CD4-positive, alpha-beta T cell treated with Interleukin-21 for 1 hour (primary cell): ENCODE results near the gene MACROH2A2.
"Not testable (repeated sequence)": the region's sequence is repeated elsewhere in the genome, so short reads cannot be mapped to it uniquely, and the experiment has no call there.

Experiments used
- DNase-seq: peaks from one replicate; pipeline ENCODE4 v3.0.0-alpha.2; 2020

MACROH2A2 gene

GRCh38 chr10:70132098-70133029 lies 79.7 kb downstream of the MACROH2A2 start, which contains the start of gene AIFM2:
Gene AIFM2 (minus strand): TSS chr10:70132825. CDS start chr10:70124084, 8,741 bp downstream.
- DNase-seq = peak; percentile 30

- no peak for DNase-seq
Measured at GRCh38 chr10:70135046-70135445, 82.4 kb downstream of the MACROH2A2 start.

GRCh38 chr10:70135684-70136083 lies 83.0 kb downstream of the MACROH2A2 start:
- DNase-seq = no peak

DNA sequence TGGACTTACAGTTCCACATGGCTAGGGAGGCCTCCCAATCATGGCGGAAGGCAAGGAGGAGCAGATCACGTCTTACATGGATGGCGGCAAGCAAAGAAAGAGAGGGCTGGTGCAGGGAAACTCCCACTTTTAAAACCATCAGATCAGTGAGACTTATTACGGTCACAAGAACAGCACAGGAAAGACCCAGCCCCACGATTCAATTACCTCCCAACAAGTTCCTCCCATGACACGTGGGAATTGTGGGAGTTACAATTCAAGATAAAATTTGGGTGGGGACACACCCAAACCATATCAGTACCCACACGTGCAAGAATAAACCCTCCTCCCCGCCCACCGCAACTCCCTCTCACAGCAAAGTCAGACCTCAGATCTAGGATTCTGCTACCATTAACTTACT lies 84.5 kb downstream of the MACROH2A2 start:
- no peak for DNase-seq

DNA sequence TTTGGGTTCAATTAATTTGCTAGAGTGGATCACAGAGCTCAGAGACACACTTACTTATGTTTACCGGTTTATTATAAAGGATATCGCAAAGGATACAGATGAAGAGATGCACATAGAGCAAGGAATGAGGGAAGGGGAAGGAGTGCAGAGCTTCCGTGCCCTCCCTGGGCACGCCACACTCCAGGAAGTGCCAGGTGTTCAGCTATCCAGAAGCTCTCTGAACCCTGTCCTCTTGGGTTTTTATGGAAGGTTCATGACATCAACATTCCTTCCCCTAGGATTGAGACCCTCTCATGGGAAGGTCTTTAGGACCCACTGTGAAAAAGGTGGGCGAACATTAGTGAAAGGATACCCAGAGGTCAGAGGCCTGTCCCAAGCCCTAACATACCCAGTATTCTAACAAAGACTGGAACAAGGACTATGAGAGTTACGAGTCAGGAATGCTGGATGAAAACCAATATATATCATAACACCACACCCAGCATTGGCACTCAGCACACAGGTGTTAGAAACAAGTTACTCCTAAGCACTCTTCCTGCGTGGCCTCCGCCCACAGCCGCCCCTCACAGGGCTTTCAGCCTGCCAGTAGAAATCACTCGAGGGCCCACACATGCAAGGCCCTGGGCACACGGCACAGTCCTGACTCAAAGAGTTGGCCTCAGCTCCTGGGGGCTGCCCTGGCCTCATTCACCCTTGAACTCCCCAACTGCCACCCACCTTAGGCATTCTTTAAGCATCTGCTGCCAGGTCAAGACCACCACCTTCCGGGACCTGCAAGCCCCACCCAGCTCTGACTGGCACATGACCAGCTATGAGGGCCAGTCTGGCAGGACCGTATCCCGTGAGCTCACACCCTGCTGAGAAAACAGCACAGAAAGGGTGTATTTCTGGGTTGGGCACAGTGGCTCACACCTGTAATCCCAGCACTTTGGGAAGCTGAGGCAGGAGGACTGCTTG lies 85.6 kb downstream of the MACROH2A2 start:
- DNase-seq = no peak

DNA sequence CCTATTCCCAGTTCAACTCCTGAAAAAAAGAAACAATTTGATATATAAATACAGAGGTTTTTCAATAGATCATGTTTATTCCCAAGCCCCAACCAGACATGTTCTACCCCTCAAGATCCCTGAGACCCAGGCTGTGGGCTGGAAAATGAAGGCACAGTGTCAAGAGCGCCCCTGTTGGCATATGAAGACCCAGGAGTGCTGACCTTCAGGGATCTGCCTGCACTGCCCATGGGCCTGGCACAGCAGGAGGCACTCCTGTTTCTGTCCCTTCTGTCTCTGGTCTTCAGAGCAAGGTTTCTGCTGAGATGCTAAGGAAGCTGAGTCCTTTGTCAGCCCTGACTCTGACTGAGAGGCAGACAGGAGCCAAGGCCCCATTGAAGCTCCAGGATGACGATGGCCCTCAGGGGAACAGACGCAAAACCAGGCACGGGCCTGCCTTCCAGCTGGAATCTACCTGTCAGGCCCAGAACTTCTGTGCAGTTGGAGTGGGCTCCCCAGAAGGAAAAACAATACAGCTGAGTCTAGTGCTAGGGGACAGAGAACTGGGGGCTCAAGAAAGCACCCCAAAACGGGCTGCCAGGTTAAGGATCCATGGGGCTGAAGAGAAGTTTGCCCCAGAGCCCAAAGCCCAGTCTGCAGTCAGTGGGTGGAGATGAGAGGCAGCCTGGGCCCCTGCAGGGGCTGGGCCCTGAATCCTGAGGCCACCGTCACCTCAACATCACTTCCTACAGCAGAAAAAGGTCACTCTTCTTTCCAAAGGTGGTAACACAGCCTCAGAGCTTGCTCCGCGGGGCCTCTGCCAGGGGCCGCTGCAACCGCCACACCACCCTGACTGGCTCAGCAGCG lies 86.7 kb downstream of the MACROH2A2 start:
- no peak for DNase-seq

GRCh38 chr10:70139997-70140250 lies 87.3 kb downstream of the MACROH2A2 start:
- DNase-seq = no peak

- no peak for DNase-seq
Measured at GRCh38 chr10:70140297-70140696, 87.7 kb downstream of the MACROH2A2 start.

- DNase-seq = no peak
Measured at GRCh38 chr10:70142555-70142954, 89.9 kb downstream of the MACROH2A2 start.

DNA sequence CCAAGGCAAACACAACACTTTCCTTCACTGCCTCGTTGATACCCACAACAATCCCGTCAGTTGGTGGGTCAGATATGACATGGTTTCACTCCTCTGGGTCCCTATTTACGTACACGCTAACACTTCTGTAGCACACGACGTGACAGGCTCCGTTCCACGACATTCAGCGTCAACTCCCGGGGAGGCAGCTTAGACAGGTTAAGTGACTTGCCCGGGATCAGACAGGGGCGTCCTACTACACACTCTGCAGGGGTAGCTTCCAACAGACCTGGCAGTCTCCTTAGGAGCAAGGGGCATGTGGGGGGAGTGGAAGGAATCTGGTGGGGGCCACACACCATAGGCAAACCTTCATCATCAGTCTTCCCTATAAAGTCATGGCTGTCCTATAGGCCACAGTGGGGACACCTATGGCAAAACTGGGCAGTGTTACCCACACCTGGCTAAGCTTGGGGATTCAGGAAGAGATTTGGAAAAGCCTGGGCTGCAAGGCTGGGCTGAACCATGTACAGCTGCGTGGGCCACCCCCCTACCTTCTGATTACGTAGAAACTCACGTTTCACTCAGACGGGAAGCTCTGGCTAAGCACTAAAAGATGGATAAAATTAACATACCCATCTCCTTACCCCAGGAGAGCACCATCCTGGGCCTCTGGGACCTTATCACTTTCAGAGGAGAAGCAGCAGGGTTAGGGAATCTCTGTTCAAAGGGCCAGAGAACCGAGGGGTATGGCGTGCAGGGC lies 91.9 kb downstream of the MACROH2A2 start:
- DNase-seq = no peak

- DNase-seq = no peak
Measured at GRCh38 chr10:70145166-70145665, 92.6 kb downstream of the MACROH2A2 start.

- DNase-seq = peak; percentile 73
Measured at GRCh38 chr10:70145666-70146488, 93.2 kb downstream of the MACROH2A2 start.

DNA sequence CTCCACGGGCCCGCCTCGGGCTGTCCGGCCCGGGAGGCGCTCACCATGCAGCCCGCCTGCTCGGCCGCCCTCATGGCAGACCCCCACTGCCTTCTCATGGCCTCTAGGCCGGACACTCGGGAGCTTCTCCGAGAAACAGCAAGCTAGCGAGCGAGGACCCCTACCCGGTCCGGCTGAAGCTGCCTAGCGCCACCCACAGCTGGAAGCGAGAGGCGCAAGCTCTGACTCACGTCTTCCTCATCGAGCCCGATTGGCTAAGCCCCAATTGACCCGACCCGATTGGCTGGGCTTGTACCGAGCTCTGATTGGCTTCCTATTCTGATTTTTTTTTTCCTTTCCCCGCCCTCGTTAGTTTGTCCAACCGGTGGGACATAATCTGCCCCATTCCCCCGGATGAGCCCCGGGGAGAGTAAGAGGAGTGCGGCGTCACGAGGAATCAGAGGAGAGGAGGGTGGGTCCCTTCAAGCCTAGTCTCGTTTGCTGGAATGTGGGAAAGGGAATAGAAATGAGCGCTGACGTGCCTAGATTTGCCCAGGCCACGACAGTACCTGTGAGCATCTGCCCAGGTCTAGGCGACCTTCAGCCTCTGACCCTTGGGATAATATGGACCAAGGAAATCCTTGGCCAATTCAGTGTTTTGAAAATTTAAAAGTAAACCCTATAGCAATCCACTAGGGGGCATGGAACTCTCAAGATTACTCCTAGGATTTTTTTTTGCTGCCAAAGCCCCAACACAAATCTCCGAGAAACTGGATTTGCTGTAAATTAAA lies 94.0 kb downstream of the MACROH2A2 start, which contains the start of gene TYSND1:
TSS of gene TYSND1 (minus strand) at position 212 of the 770 bp plus-strand sequence. CDS start at position 98, 114 bp downstream.
- DNase-seq = peak; percentile 95

GRCh38 chr10:70147259-70147625 lies 94.6 kb downstream of the MACROH2A2 start:
- no peak for DNase-seq

DNA sequence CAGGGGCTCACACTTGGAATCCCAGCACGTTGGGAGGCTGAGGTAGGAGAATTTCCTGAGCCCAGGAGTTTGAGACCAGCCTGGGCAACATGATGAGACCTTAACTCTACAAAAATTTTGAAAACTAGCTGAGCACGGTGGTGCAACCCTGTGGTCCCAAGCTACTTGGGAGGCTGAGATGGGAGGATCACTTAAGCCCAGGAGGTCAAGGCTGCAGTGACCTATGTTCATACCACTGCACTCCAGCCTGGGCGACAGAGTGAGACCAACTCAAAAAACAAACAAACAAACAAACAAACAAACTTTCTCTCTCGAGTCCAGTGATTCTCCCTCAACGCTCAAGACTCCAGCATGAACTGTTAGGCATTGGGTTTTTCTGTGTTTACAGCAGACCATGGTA lies 95.9 kb downstream of the MACROH2A2 start:
- no peak for DNase-seq

- DNase-seq = no peak
Measured at GRCh38 chr10:70155255-70155838, 102.7 kb downstream of the MACROH2A2 start.

- no peak for DNase-seq
Measured at GRCh38 chr10:70158113-70158512, 105.5 kb downstream of the MACROH2A2 start.

DNA sequence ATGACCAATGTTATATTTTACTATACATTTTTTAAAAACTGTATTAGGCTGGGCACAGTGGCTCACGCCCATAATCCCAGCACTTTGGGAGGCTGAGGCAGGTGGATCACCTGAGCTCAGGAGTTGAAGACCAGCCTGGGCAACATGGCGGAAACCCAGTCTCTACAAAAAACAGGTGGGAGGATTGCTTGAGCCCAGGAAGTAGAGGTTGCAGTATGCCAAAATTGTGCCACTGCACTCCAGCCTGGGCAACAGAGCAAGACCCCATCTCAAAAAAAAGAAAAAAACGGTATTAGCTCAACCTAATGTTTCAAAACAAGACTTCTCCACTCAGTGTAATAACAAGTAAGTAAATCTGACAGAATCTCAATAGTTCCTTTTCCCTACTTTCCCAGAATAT lies 106.7 kb downstream of the MACROH2A2 start:
- not testable (repeated sequence) for DNase-seq

GRCh38 chr10:70160798-70161197 lies 108.2 kb downstream of the MACROH2A2 start:
- no peak for DNase-seq
